Fibroblast of lung (primary cell): ENCODE results near the gene ATXN1. TPM values are rescaled to one million over a fixed set of nuclear protein-coding genes. Genes with fewer than 3 reads are reported as not detected.

Experiments
- DNase-seq, 2 donors: peaks; one replicate each; pipeline versions ENCODE4 v3.0.0 to v3.0.0-alpha.2; 2010; ENCODE audit warnings: low read depth in 2 of 2
- H2AFZ ChIP-seq: 2 replicates; pipeline ENCODE4 v1.5.1; 2012; ENCODE audit warnings: low read length, control low read depth, inconsistent platforms
- H3K27ac ChIP-seq: 2 replicates; pipeline ENCODE4 v1.5.1; 2011; ENCODE audit warnings: low read length, control low read depth; ENCODE audit not compliant: insufficient read depth
- H3K27me3 ChIP-seq: 2 replicates; pipeline ENCODE4 v1.5.1; 2011; ENCODE audit warnings: mild to moderate bottlenecking, low read length; ENCODE audit not compliant: control insufficient read depth, insufficient read depth
- H3K36me3 ChIP-seq: 2 replicates; pipeline ENCODE4 v1.5.1; 2011; ENCODE audit warnings: low read length; ENCODE audit not compliant: control insufficient read depth, insufficient read depth
- H3K4me1 ChIP-seq: 2 replicates; pipeline ENCODE4 v1.5.1; 2011; ENCODE audit warnings: low read length; ENCODE audit not compliant: control insufficient read depth, insufficient read depth; ENCODE audit errors: extremely low read depth
- H3K4me2 ChIP-seq: 2 replicates; pipeline ENCODE4 v1.5.1; 2011; ENCODE audit warnings: low read length, control low read depth; ENCODE audit not compliant: insufficient read depth; ENCODE audit errors: extremely low read depth
- H3K4me3 ChIP-seq, 4 experiments: fragments of 200-600 bp in 1 of 4; sonication (generic) in 1 of 4; replicated peaks in 1 of 4; 2 replicates each; pipeline ENCODE4 v1.5.1; 2011 to 2016; ENCODE audit warnings: low read length in 4 of 4, low read depth in 3 of 4, mild to moderate bottlenecking in 3 of 4, control low read depth in 2 of 4, inconsistent platforms in 1 of 4, mixed read lengths in 1 of 4; ENCODE audit not compliant: insufficient read depth in 1 of 4; ENCODE audit errors: control extremely low read depth in 1 of 4
- H3K79me2 ChIP-seq: 2 replicates; pipeline ENCODE4 v1.5.1; 2012; ENCODE audit warnings: mild to moderate bottlenecking, low read length, inconsistent platforms; ENCODE audit not compliant: control insufficient read depth, insufficient read depth
- H3K9ac ChIP-seq: 2 replicates; pipeline ENCODE4 v1.5.1; 2011; ENCODE audit warnings: mild to moderate bottlenecking, low read length, control low read depth; ENCODE audit not compliant: insufficient read depth
- H3K9me3 ChIP-seq: 2 replicates; pipeline ENCODE4 v1.5.1; 2012; ENCODE audit warnings: low read depth, low read length; ENCODE audit not compliant: control insufficient read depth, insufficient read depth
- H4K20me1 ChIP-seq: 2 replicates; pipeline ENCODE4 v1.5.1; 2011; ENCODE audit warnings: low read length; ENCODE audit not compliant: control insufficient read depth, insufficient read depth; ENCODE audit errors: extremely low read depth
- CTCF ChIP-seq, 2 donors: IDR thresholded peaks in 1 of 2; conservative IDR thresholded peaks in 1 of 2; 1 replicate in 1 of 2; 2 replicates in 1 of 2; pipeline ENCODE4 v1.5.1; 2011 to 2012; ENCODE audit warnings: low read length in 2 of 2, control low read depth in 1 of 2, inconsistent platforms in 1 of 2, low read depth in 1 of 2, mild to moderate bottlenecking in 1 of 2
- EZH2 ChIP-seq: IDR thresholded peaks from 2 replicates; pipeline ENCODE4 v1.5.1; 2012; ENCODE audit warnings: low read length, control low read depth, mild to moderate bottlenecking; ENCODE audit errors: missing control alignments
- polyA plus RNA-seq, 2 donors: library from polyadenylated mRNA; depleted of rRNA in 1 of 2; stranded (reverse) in 1 of 2; unstranded in 1 of 2; fragments of >200 nt; gene quantifications; 2 replicates each; pipeline ENCODE4 v1.2.1, GENCODE V29; 2011 to 2012; ENCODE audit warnings: missing spikeins in 1 of 2
- total RNA-seq: library from RNA; depleted of rRNA; stranded (reverse); fragments of >200 nt; gene quantifications from 2 replicates; pipeline ENCODE4 v1.2.1, GENCODE V29; 2014

Gene ATXN1
- total and polyA plus RNA-seq, 2 donors (not counting 1 experiment from before 2014, with no cell fraction given) = 15.8 to 40.5 TPM

DNA sequence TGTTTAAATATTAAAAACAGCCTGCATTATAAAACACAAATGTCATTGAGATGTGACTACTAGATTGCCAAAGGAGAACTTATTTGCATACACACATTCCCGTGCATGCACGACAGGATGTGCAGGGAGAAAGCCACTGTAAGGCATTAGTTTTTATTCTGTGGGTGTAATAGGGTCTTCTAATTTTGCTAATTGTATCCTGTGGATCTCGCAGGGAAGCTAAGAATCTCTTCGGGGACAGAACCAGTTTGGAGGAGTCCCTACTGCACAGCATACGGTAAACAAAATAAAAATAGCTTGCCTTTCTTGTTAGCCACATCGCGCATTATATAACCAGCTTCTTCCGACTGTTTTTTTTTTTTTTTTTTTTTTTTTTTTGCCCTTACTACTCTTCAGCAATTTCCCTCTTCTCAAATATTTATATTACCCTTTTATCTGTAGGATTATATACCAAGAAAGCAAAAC, 2.0 kb downstream of the ATXN1 start:
- Histone ChIP-seq H3K36me3 (peaks cover 2% of the 10 kb centered on the region), H3K79me2 (peaks cover 40% of the 10 kb centered on the region), H3K4me1 (peaks cover 5% of the 10 kb centered on the region), H4K20me1 (peaks cover 2% of the 10 kb centered on the region), H2AFZ (no peak overlapping the region), H3K4me3 (peak overlapping the region; percentile 53 to 93 (median 72)), H3K4me2 (peak overlapping the region; percentile 81), H3K27me3 (no peaks in the 10 kb centered on the region), H3K9me3 (no peaks in the 10 kb centered on the region), H3K27ac (peak overlapping the region; percentile 80), H3K9ac (no peak overlapping the region)
- DNase-seq = peak in 1 of 2 donors; percentile 47
- no peak for TF ChIP-seq CTCF (conservative IDR thresholded peaks at IDR 0.05 in 1 of 2, IDR thresholded peaks at IDR 0.05 in 1 of 2; ENCODE audit: low read depth in 1 of 2, low read length in 2 of 2)
- no peak for TF ChIP-seq EZH2

DNA sequence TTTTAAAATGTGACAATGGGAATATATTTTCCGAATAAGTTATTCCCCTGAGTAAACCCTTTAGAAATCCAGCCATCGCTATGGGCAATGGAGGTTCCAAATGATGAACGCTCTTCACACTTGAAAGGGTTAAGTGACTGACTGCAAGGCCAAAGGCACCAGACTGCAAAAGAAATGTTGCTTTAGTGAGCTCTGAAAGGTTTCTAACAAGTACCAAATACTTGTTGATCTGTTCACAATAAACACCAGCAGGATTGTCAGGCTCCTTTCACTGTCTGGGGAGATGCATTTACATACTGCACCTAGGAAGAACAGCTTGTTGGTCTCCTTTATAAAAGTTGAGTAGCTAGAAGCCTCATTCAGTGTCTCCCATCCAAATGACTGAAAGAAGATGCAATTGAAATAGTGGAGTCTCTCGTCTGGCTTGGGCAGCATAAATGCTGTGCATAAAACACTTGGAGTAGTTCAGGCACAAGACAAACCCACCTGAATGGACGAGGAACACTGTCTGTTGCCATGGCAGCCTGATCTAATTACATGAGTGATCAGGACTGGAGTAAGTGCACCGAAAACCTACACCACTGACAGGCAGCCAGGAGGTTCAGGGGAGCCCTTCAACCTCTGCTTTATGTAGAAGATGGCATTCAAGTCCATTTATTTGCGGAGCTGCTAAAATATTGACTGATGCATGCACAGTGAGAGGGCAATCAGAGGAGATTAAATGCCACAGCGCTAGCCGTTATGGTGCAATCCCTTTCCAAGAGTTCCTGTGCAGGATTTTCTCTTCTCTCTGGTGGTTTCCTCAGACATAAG, 2.9 kb downstream of the ATXN1 start:
- no peak overlapping the region for H3K9ac ChIP-seq
- no peaks in the 10 kb centered on the region for H3K27me3 ChIP-seq
- H3K4me2 ChIP-seq = peak overlapping the region; percentile 81
- H4K20me1 ChIP-seq = peaks cover 2% of the 10 kb centered on the region
- peak overlapping the region; percentile 80 for H3K27ac ChIP-seq
- TF ChIP-seq CTCF (conservative IDR thresholded peaks at IDR 0.05 in 1 of 2, IDR thresholded peaks at IDR 0.05 in 1 of 2; ENCODE audit: low read depth in 1 of 2, low read length in 2 of 2) (no peak), EZH2 (no peak)
- DNase-seq = peak in 1 of 2 donors; percentile 58
- no peak overlapping the region for H2AFZ ChIP-seq
- H3K79me2 ChIP-seq = peaks cover 42% of the 10 kb centered on the region
- no peaks in the 10 kb centered on the region for H3K9me3 ChIP-seq
- H3K4me1 ChIP-seq = peaks cover 5% of the 10 kb centered on the region
- H3K36me3 ChIP-seq = peaks cover 2% of the 10 kb centered on the region
- H3K4me3 ChIP-seq = peak overlapping the region; percentile 1 to 93 (median 72)

DNA sequence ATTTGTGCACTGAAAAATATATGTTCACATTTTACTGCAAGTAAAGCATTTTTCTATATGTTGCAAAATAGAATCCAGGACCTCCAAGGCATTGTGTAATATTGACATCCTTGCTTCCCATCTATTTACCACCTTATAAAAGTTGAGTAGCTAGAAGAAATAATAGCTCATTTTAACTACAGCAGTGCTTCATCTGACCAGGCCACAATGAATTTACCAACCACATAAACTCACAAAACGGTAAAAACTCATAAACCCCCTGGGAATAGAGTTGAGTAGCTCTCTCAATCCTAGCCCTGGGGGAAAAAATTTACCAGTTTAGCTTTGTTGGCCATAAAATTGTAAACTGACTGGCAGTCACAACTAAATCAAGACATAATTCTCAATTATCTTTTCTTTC, 3.9 kb downstream of the ATXN1 start:
- Histone ChIP-seq H3K27ac (no peak overlapping the region), H3K4me2 (no peak overlapping the region), H3K36me3 (peaks cover 2% of the 10 kb centered on the region), H2AFZ (no peak overlapping the region), H3K9me3 (no peaks in the 10 kb centered on the region), H3K4me1 (peaks cover 6% of the 10 kb centered on the region), H3K9ac (no peak overlapping the region), H3K79me2 (peaks cover 46% of the 10 kb centered on the region), H3K4me3 (no peak overlapping the region), H4K20me1 (peaks cover 2% of the 10 kb centered on the region), H3K27me3 (no peaks in the 10 kb centered on the region)
- no peak for TF ChIP-seq EZH2
- TF ChIP-seq CTCF (conservative IDR thresholded peaks at IDR 0.05 in 1 of 2, IDR thresholded peaks at IDR 0.05 in 1 of 2; ENCODE audit: low read depth in 1 of 2, low read length in 2 of 2) = no peak
- DNase-seq = no peak
